ENCODE measurements around the gene FOXO1. TPM values are rescaled to one million over a fixed set of nuclear protein-coding genes. Genes with fewer than 3 reads are reported as not detected.

FOXO1 gene
- total RNA-seq, 1 donor = 7.6 TPM

DNA sequence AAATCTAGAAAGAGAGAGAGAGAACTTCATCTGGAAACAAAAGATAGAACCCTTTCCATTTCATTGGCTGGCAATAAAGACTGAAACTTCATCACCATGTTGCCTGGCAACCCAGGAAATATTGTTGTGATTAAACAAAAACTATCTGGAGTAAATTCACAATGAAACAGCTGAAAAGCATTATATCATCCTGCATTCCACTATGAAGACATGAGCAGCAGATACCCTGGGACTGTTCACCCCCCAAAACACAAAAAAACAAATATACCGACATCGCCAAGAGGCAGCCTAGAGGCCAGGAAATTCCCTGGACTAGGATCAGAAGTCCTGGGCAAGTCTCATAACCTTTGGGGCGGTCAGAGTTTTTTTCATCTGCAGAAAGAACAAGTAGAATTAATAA is 158.3 kb downstream of the FOXO1 start:
- no peak for DNase-seq (ENCODE audit: insufficient read length, low spot score, missing footprints)
- Histone ChIP-seq H3K4me3 (ENCODE audit: insufficient read depth, low read length) (no peak overlapping the region), H2AFZ (ENCODE audit: low read length) (no peak overlapping the region), H3K9me3 (ENCODE audit: low read depth, low read length) (no peaks in the 10 kb centered on the region), H3K79me2 (ENCODE audit: insufficient read depth, low read length) (no peaks in the 10 kb centered on the region), H3K4me2 (ENCODE audit: insufficient read depth, low read length) (no peak overlapping the region), H3K27me3 (ENCODE audit: insufficient read depth, low read length) (no peaks in the 10 kb centered on the region), H3K36me3 (ENCODE audit: insufficient read depth, low read length) (no peaks in the 10 kb centered on the region), H4K20me1 (ENCODE audit: insufficient read depth, low read length) (no peaks in the 10 kb centered on the region), H3K4me1 (ENCODE audit: insufficient read depth, low read length) (peaks cover 19% of the 10 kb centered on the region), H3K27ac (ENCODE audit: low read depth, low read length) (peak overlapping the region; percentile 49)
- no peak for TF ChIP-seq CTCF (IDR thresholded peaks at IDR 0.05; ENCODE audit: extremely low read depth, low read depth, low read length)

- peaks cover 25% of the 10 kb centered on the region for H3K4me1 ChIP-seq (ENCODE audit: insufficient read depth, low read length)
- H3K36me3 ChIP-seq (ENCODE audit: insufficient read depth, low read length) = no peaks in the 10 kb centered on the region
- no peaks in the 10 kb centered on the region for H3K79me2 ChIP-seq (ENCODE audit: insufficient read depth, low read length)
- H2AFZ ChIP-seq (ENCODE audit: low read length) = no peak overlapping the region
- H3K4me2 ChIP-seq (ENCODE audit: insufficient read depth, low read length) = no peak overlapping the region
- no peak for TF ChIP-seq CTCF (IDR thresholded peaks at IDR 0.05; ENCODE audit: extremely low read depth, low read depth, low read length)
- H3K4me3 ChIP-seq (ENCODE audit: insufficient read depth, low read length) = no peak overlapping the region
- H3K27me3 ChIP-seq (ENCODE audit: insufficient read depth, low read length) = no peaks in the 10 kb centered on the region
- no peak overlapping the region for H3K27ac ChIP-seq (ENCODE audit: low read depth, low read length)
- DNase-seq (ENCODE audit: insufficient read length, low spot score, missing footprints) = no peak
- H4K20me1 ChIP-seq (ENCODE audit: insufficient read depth, low read length) = no peaks in the 10 kb centered on the region
- no peaks in the 10 kb centered on the region for H3K9me3 ChIP-seq (ENCODE audit: low read depth, low read length)
Measured at GRCh38 chr13:40506592-40507446, 159.6 kb downstream of the FOXO1 start.

Other genes starting within 250 kb of the FOXO1 start
- 13.4 and 18.0 TPM in 2 replicates for gene MRPS31, start 104.5 kb upstream of the FOXO1 start, total RNA-seq
- 9.4 TPM in 2 replicates for gene SLC25A15, start 123.0 kb upstream of the FOXO1 start, total RNA-seq